Vagina (tissue), 2 donors: ENCODE results near the gene TLCD1. TPM values are rescaled to one million over a fixed set of nuclear protein-coding genes. Genes with fewer than 3 reads are reported as not detected.

Source experiments
- DNase-seq, 2 donors: peaks; one replicate each; pipeline ENCODE4 v3.0.0-alpha.2; 2017; ENCODE audit errors: extremely low spot score in 2 of 2
- H3K27ac ChIP-seq: fragments of 200-600 bp; sonication (generic); one replicate; pipeline ENCODE4 v1.5.1; 2019
- H3K27me3 ChIP-seq: fragments of 200-600 bp; sonication (generic); one replicate; pipeline ENCODE4 v1.5.1; 2019
- H3K36me3 ChIP-seq, 2 donors: fragments of 200-600 bp; sonication (generic); one replicate each; pipeline ENCODE4 v1.5.1; 2017 to 2019
- H3K4me1 ChIP-seq: fragments of 200-600 bp; sonication (generic); one replicate; pipeline ENCODE4 v1.5.1; 2019
- H3K4me3 ChIP-seq, 2 donors: fragments of 200-600 bp; sonication (generic); 1 replicate in 1 of 2; 2 replicates in 1 of 2; pipeline ENCODE4 v1.5.1; 2016 to 2019
- H3K9me3 ChIP-seq: fragments of 200-600 bp; sonication (generic); one replicate; pipeline ENCODE4 v1.5.1; 2019
- POLR2A ChIP-seq, 2 donors: fragments of 450-650 bp; IDR thresholded peaks; one replicate each; pipeline ENCODE4 v1.6.1; 2017; ENCODE audit warnings: antibody characterized with exemption in 2 of 2, mild to moderate bottlenecking in 2 of 2, moderate library complexity in 2 of 2
- POLR2AphosphoS5 ChIP-seq, 2 donors: sonication (generic); formaldehyde crosslinking; IDR thresholded peaks; one replicate each; pipeline ENCODE4 v1.9.0; 2017; ENCODE audit warnings: antibody characterized with exemption in 2 of 2, mild to moderate bottlenecking in 2 of 2, low read depth in 1 of 2; ENCODE audit not compliant: insufficient read depth in 1 of 2
- intact Hi-C: fragments of 100-400 bp; cut with DNase I; formaldehyde crosslinking; loops from one replicate; pipeline ENCODE4 v1.15.1; 2023
- total RNA-seq: library from RNA; depleted of rRNA; stranded (reverse); fragments of >200 nt; gene quantifications from one replicate; pipeline ENCODE4 v1.2.3, GENCODE V29; 2016
- TF ChIP-seq, protein P1 (sequence below), 3 experiments: fragments of 450-650 bp in 2 of 3; fragments of 200-600 bp in 1 of 3; sonication (generic) in 1 of 3; IDR thresholded peaks; one replicate each; pipeline ENCODE4 v1.5.1; 2017 to 2019; ENCODE audit warnings: antibody characterized with exemption in 3 of 3, mild to moderate bottlenecking in 2 of 3, moderate library complexity in 2 of 3

Gene TLCD1
- total RNA-seq, 1 donor from 2014 or later = 2.9 TPM

DNA sequence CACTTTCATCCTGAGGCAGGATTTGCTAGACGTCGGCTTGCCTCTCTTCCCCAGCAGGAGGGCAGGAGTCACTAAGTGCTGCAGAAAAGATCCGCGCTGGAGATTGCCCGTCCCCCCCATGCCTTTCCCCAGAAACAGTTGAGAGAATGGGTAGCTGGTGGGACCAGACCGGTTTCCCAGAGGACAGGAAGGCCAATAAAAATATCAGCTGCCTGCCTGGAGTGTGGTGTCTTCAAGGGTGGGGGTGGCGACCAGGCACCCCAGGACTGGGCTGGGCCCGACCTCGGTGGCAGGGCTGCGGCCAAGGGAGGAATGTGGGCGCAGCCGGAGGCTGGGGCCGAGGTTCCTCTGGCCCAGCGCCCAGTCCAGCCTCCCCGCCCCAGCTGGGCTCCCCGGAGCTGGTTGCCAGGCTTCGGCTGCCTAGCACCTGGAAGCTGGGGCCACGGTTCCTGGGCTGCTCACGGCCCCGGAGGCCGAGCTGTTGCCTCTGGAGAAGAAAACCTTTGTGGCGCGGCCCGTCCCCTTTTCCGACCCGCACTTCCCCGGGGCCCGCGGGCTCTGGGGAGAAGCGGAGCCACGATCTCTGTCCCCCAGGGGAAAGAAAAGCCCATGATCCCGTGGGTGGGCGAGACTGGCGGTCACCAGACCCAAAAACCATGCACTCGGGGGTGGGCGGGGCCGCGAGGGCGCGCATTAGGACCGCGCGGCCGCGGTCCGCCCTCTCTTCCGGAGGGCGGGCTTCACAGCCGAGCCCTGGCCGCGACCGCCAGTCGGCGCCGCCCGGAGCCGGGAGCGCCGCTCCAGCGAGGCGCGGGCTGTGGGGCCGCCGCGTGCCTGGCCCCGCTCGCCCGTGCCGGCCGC, 17.4 kb upstream of the TLCD1 start, which contains the start of gene TRAF4:
TRAF4 (plus strand) TSS at position 769 of the 861 bp plus-strand sequence. CDS start 102 bp downstream, outside the sequence.
- H3K36me3 ChIP-seq = peaks cover 0 to 11% of the 10 kb centered on the region in 2 donors
- TF ChIP-seq POLR2AphosphoS5 (IDR thresholded peaks at IDR 0.05; ENCODE audit: insufficient read depth in 1 of 2, low read depth in 1 of 2) (peak in 1 of 2 donors; percentile 63), POLR2A (IDR thresholded peaks at IDR 0.05) (peak in 1 of 2 donors; percentile 98)
- TF ChIP-seq, protein P1, sequence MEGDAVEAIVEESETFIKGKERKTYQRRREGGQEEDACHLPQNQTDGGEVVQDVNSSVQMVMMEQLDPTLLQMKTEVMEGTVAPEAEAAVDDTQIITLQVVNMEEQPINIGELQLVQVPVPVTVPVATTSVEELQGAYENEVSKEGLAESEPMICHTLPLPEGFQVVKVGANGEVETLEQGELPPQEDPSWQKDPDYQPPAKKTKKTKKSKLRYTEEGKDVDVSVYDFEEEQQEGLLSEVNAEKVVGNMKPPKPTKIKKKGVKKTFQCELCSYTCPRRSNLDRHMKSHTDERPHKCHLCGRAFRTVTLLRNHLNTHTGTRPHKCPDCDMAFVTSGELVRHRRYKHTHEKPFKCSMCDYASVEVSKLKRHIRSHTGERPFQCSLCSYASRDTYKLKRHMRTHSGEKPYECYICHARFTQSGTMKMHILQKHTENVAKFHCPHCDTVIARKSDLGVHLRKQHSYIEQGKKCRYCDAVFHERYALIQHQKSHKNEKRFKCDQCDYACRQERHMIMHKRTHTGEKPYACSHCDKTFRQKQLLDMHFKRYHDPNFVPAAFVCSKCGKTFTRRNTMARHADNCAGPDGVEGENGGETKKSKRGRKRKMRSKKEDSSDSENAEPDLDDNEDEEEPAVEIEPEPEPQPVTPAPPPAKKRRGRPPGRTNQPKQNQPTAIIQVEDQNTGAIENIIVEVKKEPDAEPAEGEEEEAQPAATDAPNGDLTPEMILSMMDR (IDR thresholded peaks at IDR 0.05) = no peak
- intact Hi-C loops = no loop called here
- DNase-seq = no peak
- peak within 1 kb of the TSS; percentile 72 to 81 for H3K4me3 ChIP-seq
- H3K9me3 ChIP-seq = no peaks in the 10 kb centered on the region
- H3K27me3 ChIP-seq = no peaks in the 10 kb centered on the region
- peaks cover 53% of the 10 kb centered on the region for H3K4me1 ChIP-seq
- peak within 1 kb of the TSS; percentile 95 for H3K27ac ChIP-seq

- no peaks in the 10 kb centered on the region for H3K36me3 ChIP-seq
- DNase-seq = no peak
- no peaks in the 10 kb centered on the region for H3K9me3 ChIP-seq
- no peaks in the 10 kb centered on the region for H3K27me3 ChIP-seq
- TF ChIP-seq POLR2AphosphoS5 (IDR thresholded peaks at IDR 0.05; ENCODE audit: insufficient read depth in 1 of 2, low read depth in 1 of 2) = no peak
- no peak for TF ChIP-seq POLR2A (IDR thresholded peaks at IDR 0.05)
- TF ChIP-seq, protein P1 (IDR thresholded peaks at IDR 0.05) = no peak
- H3K27ac ChIP-seq = no peak overlapping the region
- intact Hi-C loops = no loop called here
- no peak overlapping the region for H3K4me3 ChIP-seq
- peaks cover 39% of the 10 kb centered on the region for H3K4me1 ChIP-seq
Observed at GRCh38 chr17:28741358-28742349, 15.6 kb upstream of the TLCD1 start.

DNA sequence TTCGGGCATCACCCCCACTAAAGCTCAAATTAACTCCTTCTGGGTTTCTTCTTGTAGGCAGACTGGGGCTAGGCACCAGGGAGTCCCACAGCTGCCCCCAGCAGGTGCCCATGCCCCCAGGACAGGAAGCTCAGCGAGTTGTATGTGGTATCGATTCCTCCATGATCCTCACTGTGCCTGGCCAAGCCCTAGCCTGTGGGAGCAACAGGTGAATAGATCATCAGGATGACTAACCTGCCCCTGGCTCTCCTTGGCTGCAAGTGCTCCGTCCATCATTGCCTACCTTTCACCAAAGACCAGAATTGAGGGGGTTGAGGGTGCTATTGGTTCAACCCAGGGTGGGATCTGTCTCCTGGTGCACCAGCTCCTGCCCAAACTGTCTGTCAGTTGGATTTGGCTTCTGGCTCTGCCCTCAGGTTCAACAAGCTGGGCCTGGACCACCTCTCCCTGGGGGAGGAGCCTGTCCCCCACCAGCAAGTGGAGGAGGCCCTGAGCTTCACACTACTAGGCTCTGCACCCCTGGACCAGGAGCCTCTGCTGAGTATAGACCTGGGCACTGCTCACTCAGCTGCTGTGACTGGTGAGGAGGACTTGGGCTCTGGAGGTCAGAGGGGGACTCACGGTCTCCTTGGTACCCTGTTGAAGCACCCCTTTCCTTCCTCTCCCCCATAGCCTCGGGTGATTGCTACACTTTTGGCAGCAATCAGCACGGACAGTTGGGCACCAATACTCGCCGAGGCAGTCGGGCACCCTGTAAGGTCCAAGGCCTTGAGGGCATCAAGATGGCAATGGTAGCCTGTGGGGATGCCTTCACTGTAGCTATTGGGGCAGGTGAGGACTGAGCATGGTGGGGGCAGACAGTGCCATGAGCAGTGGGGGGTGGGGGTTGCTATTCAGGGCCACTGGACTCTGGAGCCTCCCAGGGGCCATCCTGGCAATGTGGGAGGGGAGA, 14.6 kb upstream of the TLCD1 start:
- H3K9me3 ChIP-seq = no peaks in the 10 kb centered on the region
- intact Hi-C loops = no loop called here
- DNase-seq = no peak
- no peak overlapping the region for H3K4me3 ChIP-seq
- TF ChIP-seq, protein P1 (IDR thresholded peaks at IDR 0.05) = no peak
- TF ChIP-seq POLR2AphosphoS5 (IDR thresholded peaks at IDR 0.05; ENCODE audit: insufficient read depth in 1 of 2, low read depth in 1 of 2) = no peak
- no peak for TF ChIP-seq POLR2A (IDR thresholded peaks at IDR 0.05)
- H3K27ac ChIP-seq = no peak overlapping the region
- H3K36me3 ChIP-seq = no peaks in the 10 kb centered on the region
- H3K4me1 ChIP-seq = peaks cover 29% of the 10 kb centered on the region
- H3K27me3 ChIP-seq = no peaks in the 10 kb centered on the region

DNA sequence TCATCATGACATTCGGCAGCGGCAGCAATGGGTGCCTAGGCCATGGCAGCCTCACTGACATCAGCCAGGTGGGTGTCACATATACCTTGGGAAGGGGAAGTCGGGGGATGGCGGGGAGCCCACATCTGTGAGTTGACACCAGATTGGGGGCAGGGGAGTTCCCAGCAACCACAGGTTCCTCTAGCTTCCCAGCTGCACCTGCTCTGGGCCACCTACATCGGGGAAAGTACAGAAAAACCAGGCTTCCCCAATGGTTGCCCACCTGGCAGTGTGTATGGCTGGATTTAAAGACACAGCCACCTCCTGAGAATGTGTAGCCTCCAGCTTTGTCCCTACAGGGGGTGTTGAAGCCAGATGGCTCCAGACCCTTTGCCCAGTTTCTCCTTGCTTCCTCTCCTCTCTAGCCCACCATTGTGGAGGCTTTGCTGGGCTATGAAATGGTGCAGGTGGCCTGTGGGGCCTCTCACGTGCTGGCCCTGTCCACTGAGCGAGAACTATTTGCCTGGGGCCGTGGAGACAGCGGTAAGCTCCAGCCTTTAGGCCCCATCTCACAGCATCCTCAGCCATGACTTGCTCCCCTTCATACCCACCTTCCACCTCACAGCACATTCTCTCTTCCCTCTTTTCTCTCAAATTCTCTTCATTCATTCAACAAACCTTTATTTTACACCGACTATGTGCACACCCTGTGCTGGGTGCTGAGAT, 12.8 kb upstream of the TLCD1 start:
- H3K4me1 ChIP-seq = peaks cover 13% of the 10 kb centered on the region
- H3K4me3 ChIP-seq = no peak overlapping the region
- no peaks in the 10 kb centered on the region for H3K36me3 ChIP-seq
- intact Hi-C loops = no loop called here
- no peaks in the 10 kb centered on the region for H3K9me3 ChIP-seq
- no peak overlapping the region for H3K27ac ChIP-seq
- no peaks in the 10 kb centered on the region for H3K27me3 ChIP-seq
- DNase-seq = no peak
- TF ChIP-seq POLR2AphosphoS5 (IDR thresholded peaks at IDR 0.05; ENCODE audit: insufficient read depth in 1 of 2, low read depth in 1 of 2) (no peak), POLR2A (IDR thresholded peaks at IDR 0.05) (no peak)
- TF ChIP-seq, protein P1 (IDR thresholded peaks at IDR 0.05) = no peak
